ENCODE results near the gene STXBP5.

STXBP5 gene

GRCh38 chr6:147416622-147417021, 212.4 kb downstream of the STXBP5 start:
- Histone ChIP-seq H3K23ac (ENCODE audit: low read length) (no peak overlapping the region), H2BK5ac (ENCODE audit: low read depth, low read length, poor library complexity) (no peak overlapping the region), H3K79me1 (ENCODE audit: low read length) (no peaks in the 10 kb centered on the region), H4K12ac (ENCODE audit: low read depth, low read length) (no peak overlapping the region), H3K4me2 (ENCODE audit: low read length) (no peak overlapping the region), H3K27me3 (ENCODE audit: insufficient read depth, low read length) (no peaks in the 10 kb centered on the region), H2BK120ac (ENCODE audit: insufficient read depth, low read length, poor library complexity) (no peak overlapping the region), H2BK12ac (ENCODE audit: low read length) (no peak overlapping the region), H3K79me2 (ENCODE audit: control insufficient read depth, insufficient read depth, low read length, poor library complexity) (no peaks in the 10 kb centered on the region), H3K4me1 (ENCODE audit: control insufficient read depth in 1 of 2, insufficient read depth in 2 of 2, low read length in 2 of 2) (no peaks in the 10 kb centered on the region), H4K91ac (ENCODE audit: low read depth, low read length) (no peak overlapping the region), H3K14ac (ENCODE audit: low read length) (no peak overlapping the region), H3K18ac (ENCODE audit: low read length) (no peak overlapping the region), H3K36me3 (ENCODE audit: control insufficient read depth in 1 of 2, insufficient read depth in 2 of 2, low read length in 2 of 2) (no peaks in the 10 kb centered on the region), H3K9me3 (ENCODE audit: insufficient read depth, low read depth, low read length) (no peaks in the 10 kb centered on the region), H3K4me3 (ENCODE audit: low read depth, low read length) (no peak overlapping the region), H3K27ac (ENCODE audit: low read depth, low read length) (no peak overlapping the region), H2AK5ac (ENCODE audit: low read length) (no peak overlapping the region), H4K8ac (ENCODE audit: low read depth, low read length) (no peak overlapping the region), H3K4ac (ENCODE audit: low read depth, low read length) (no peak overlapping the region), H3K9ac (ENCODE audit: low read length) (no peak overlapping the region), H2AFZ (ENCODE audit: insufficient read depth, low read length, poor library complexity) (no peak overlapping the region)
- DNase-seq: no peak
- no CpG with 5 or more reads among the region's 4 CpGs for WGBS (ENCODE audit: extremely low coverage, insufficient coverage, insufficient read length)

- Histone ChIP-seq H3K4ac (ENCODE audit: low read depth, low read length) (no peak overlapping the region), H3K9ac (ENCODE audit: low read length) (no peak overlapping the region), H2BK5ac (ENCODE audit: low read depth, low read length, poor library complexity) (no peak overlapping the region), H3K14ac (ENCODE audit: low read length) (no peak overlapping the region), H2BK12ac (ENCODE audit: low read length) (no peak overlapping the region), H2AFZ (ENCODE audit: insufficient read depth, low read length, poor library complexity) (no peak overlapping the region), H4K91ac (ENCODE audit: low read depth, low read length) (no peak overlapping the region), H3K27ac (ENCODE audit: low read depth, low read length) (no peak overlapping the region), H3K27me3 (ENCODE audit: insufficient read depth, low read length) (no peaks in the 10 kb centered on the region), H3K9me3 (ENCODE audit: insufficient read depth, low read depth, low read length) (no peaks in the 10 kb centered on the region), H3K18ac (ENCODE audit: low read length) (no peak overlapping the region), H3K79me2 (ENCODE audit: control insufficient read depth, insufficient read depth, low read length, poor library complexity) (no peaks in the 10 kb centered on the region), H2AK5ac (ENCODE audit: low read length) (no peak overlapping the region), H3K4me2 (ENCODE audit: low read length) (no peak overlapping the region), H4K8ac (ENCODE audit: low read depth, low read length) (no peak overlapping the region), H3K4me1 (ENCODE audit: control insufficient read depth in 1 of 2, insufficient read depth in 2 of 2, low read length in 2 of 2) (no peaks in the 10 kb centered on the region), H3K23ac (ENCODE audit: low read length) (no peak overlapping the region), H3K4me3 (ENCODE audit: low read depth, low read length) (no peak overlapping the region), H4K12ac (ENCODE audit: low read depth, low read length) (no peak overlapping the region), H3K79me1 (ENCODE audit: low read length) (no peaks in the 10 kb centered on the region), H2BK120ac (ENCODE audit: insufficient read depth, low read length, poor library complexity) (no peak overlapping the region), H3K36me3 (ENCODE audit: control insufficient read depth in 1 of 2, insufficient read depth in 2 of 2, low read length in 2 of 2) (no peaks in the 10 kb centered on the region)
- DNase-seq: no peak
- WGBS (ENCODE audit: extremely low coverage, insufficient coverage, insufficient read length): no CpG with 5 or more reads among the region's 7 CpGs
Observed at GRCh38 chr6:147417954-147418353, 213.7 kb downstream of the STXBP5 start.

DNA sequence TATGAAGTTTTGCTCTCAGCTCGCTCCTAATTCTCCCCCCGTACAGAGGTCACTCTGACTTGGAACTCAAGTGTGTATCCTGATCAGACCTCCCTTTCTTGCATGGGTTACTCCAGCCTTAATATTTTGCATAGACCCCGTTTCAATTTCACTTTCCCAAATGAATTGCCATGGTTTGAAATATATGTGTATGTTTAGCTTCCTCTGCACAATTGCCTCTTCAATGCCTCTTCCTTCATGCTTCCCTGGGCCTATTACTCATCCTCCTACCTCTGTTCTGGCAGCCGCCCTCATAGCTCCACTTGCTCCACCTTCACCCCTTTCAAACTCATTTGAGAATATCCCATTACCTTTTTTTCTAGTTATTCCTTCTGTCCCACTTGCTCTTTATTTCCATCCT, 214.3 kb downstream of the STXBP5 start:
- no peak overlapping the region for H2BK120ac ChIP-seq (ENCODE audit: insufficient read depth, low read length, poor library complexity)
- no peaks in the 10 kb centered on the region for H3K9me3 ChIP-seq (ENCODE audit: insufficient read depth, low read depth, low read length)
- no peak overlapping the region for H3K4me2 ChIP-seq (ENCODE audit: low read length)
- no peak overlapping the region for H4K12ac ChIP-seq (ENCODE audit: low read depth, low read length)
- H3K27ac ChIP-seq (ENCODE audit: low read depth, low read length): no peak overlapping the region
- H2AFZ ChIP-seq (ENCODE audit: insufficient read depth, low read length, poor library complexity): no peak overlapping the region
- H3K18ac ChIP-seq (ENCODE audit: low read length): no peak overlapping the region
- H3K79me2 ChIP-seq (ENCODE audit: control insufficient read depth, insufficient read depth, low read length, poor library complexity): no peaks in the 10 kb centered on the region
- WGBS (ENCODE audit: extremely low coverage, insufficient coverage, insufficient read length): no CpG with 5 or more reads among the region's 4 CpGs
- H2AK5ac ChIP-seq (ENCODE audit: low read length): no peak overlapping the region
- no peak overlapping the region for H3K4me3 ChIP-seq (ENCODE audit: low read depth, low read length)
- H3K23ac ChIP-seq (ENCODE audit: low read length): no peak overlapping the region
- no peaks in the 10 kb centered on the region for H3K36me3 ChIP-seq (ENCODE audit: control insufficient read depth in 1 of 2, insufficient read depth in 2 of 2, low read length in 2 of 2)
- H3K4ac ChIP-seq (ENCODE audit: low read depth, low read length): no peak overlapping the region
- no peaks in the 10 kb centered on the region for H3K79me1 ChIP-seq (ENCODE audit: low read length)
- H3K4me1 ChIP-seq (ENCODE audit: control insufficient read depth in 1 of 2, insufficient read depth in 2 of 2, low read length in 2 of 2): no peaks in the 10 kb centered on the region
- H2BK5ac ChIP-seq (ENCODE audit: low read depth, low read length, poor library complexity): no peak overlapping the region
- no peak overlapping the region for H2BK12ac ChIP-seq (ENCODE audit: low read length)
- DNase-seq: no peak
- no peak overlapping the region for H4K8ac ChIP-seq (ENCODE audit: low read depth, low read length)
- no peak overlapping the region for H4K91ac ChIP-seq (ENCODE audit: low read depth, low read length)
- H3K27me3 ChIP-seq (ENCODE audit: insufficient read depth, low read length): no peaks in the 10 kb centered on the region
- H3K14ac ChIP-seq (ENCODE audit: low read length): no peak overlapping the region
- H3K9ac ChIP-seq (ENCODE audit: low read length): no peak overlapping the region

DNA sequence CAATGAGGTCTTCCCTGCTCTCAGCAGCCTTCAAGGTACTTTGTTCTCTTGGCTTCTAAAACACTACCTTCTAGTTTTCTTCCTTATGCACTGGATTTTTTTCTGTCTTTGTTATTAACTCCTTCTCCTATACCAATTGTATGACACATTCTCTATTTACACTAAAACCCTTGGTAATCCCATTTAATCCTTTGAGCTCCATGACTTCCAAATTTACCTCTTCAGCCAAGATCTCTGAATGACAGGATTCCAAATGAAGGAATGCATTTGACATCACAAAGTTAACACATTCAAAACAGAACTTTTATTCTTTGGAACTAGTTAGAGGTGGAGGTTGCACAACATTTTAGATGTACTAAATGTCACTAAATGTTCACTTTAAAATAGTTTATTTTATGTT, 217.7 kb downstream of the STXBP5 start:
- Histone ChIP-seq H3K79me1 (ENCODE audit: low read length) (no peaks in the 10 kb centered on the region), H3K9ac (ENCODE audit: low read length) (no peak overlapping the region), H3K36me3 (ENCODE audit: control insufficient read depth in 1 of 2, insufficient read depth in 2 of 2, low read length in 2 of 2) (no peaks in the 10 kb centered on the region), H3K14ac (ENCODE audit: low read length) (no peak overlapping the region), H3K27ac (ENCODE audit: low read depth, low read length) (no peak overlapping the region), H3K23ac (ENCODE audit: low read length) (no peak overlapping the region), H3K9me3 (ENCODE audit: insufficient read depth, low read depth, low read length) (no peaks in the 10 kb centered on the region), H3K4ac (ENCODE audit: low read depth, low read length) (no peak overlapping the region), H2BK120ac (ENCODE audit: insufficient read depth, low read length, poor library complexity) (no peak overlapping the region), H3K79me2 (ENCODE audit: control insufficient read depth, insufficient read depth, low read length, poor library complexity) (no peaks in the 10 kb centered on the region), H3K27me3 (ENCODE audit: insufficient read depth, low read length) (no peaks in the 10 kb centered on the region), H2AFZ (ENCODE audit: insufficient read depth, low read length, poor library complexity) (no peak overlapping the region), H3K4me2 (ENCODE audit: low read length) (no peak overlapping the region), H2BK12ac (ENCODE audit: low read length) (no peak overlapping the region), H4K91ac (ENCODE audit: low read depth, low read length) (no peak overlapping the region), H3K4me1 (ENCODE audit: control insufficient read depth in 1 of 2, insufficient read depth in 2 of 2, low read length in 2 of 2) (no peaks in the 10 kb centered on the region), H4K12ac (ENCODE audit: low read depth, low read length) (no peak overlapping the region), H3K18ac (ENCODE audit: low read length) (no peak overlapping the region), H2AK5ac (ENCODE audit: low read length) (no peak overlapping the region), H2BK5ac (ENCODE audit: low read depth, low read length, poor library complexity) (no peak overlapping the region), H3K4me3 (ENCODE audit: low read depth, low read length) (no peak overlapping the region), H4K8ac (ENCODE audit: low read depth, low read length) (no peak overlapping the region)
- DNase-seq: no peak

DNA sequence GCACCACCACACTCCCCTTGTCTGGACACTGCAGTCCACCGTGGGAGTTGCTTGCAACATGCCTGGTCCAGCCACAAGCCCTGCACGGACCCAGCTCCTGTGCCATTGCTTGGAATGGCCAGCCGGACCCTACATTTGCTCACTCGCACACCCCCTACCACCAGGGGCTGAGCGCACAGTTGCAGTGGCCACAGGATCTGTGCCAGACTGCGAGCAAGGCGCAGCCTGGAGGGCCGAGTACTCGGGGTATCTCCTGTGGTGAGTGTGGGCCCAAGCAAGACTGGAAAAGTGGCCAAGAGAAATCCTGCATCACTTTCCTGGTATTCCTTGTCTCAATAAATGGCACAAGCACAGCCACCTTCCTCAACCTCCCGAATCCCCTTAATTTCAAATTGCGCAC, 218.9 kb downstream of the STXBP5 start:
- Histone ChIP-seq H3K36me3 (ENCODE audit: control insufficient read depth in 1 of 2, insufficient read depth in 2 of 2, low read length in 2 of 2) (no peaks in the 10 kb centered on the region), H3K79me2 (ENCODE audit: control insufficient read depth, insufficient read depth, low read length, poor library complexity) (no peaks in the 10 kb centered on the region), H3K27me3 (ENCODE audit: insufficient read depth, low read length) (no peaks in the 10 kb centered on the region), H3K4ac (ENCODE audit: low read depth, low read length) (no peak overlapping the region), H2BK12ac (ENCODE audit: low read length) (no peak overlapping the region), H4K12ac (ENCODE audit: low read depth, low read length) (no peak overlapping the region), H3K4me3 (ENCODE audit: low read depth, low read length) (no peak overlapping the region), H3K4me2 (ENCODE audit: low read length) (no peak overlapping the region), H3K23ac (ENCODE audit: low read length) (no peak overlapping the region), H3K79me1 (ENCODE audit: low read length) (no peaks in the 10 kb centered on the region), H2AFZ (ENCODE audit: insufficient read depth, low read length, poor library complexity) (no peak overlapping the region), H3K4me1 (ENCODE audit: control insufficient read depth in 1 of 2, insufficient read depth in 2 of 2, low read length in 2 of 2) (no peaks in the 10 kb centered on the region), H2AK5ac (ENCODE audit: low read length) (no peak overlapping the region), H3K14ac (ENCODE audit: low read length) (no peak overlapping the region), H3K9ac (ENCODE audit: low read length) (no peak overlapping the region), H3K27ac (ENCODE audit: low read depth, low read length) (no peak overlapping the region), H3K9me3 (ENCODE audit: insufficient read depth, low read depth, low read length) (no peaks in the 10 kb centered on the region), H2BK5ac (ENCODE audit: low read depth, low read length, poor library complexity) (no peak overlapping the region), H3K18ac (ENCODE audit: low read length) (no peak overlapping the region), H4K8ac (ENCODE audit: low read depth, low read length) (no peak overlapping the region), H4K91ac (ENCODE audit: low read depth, low read length) (no peak overlapping the region), H2BK120ac (ENCODE audit: insufficient read depth, low read length, poor library complexity) (no peak overlapping the region)
- no CpG with 5 or more reads among the region's 11 CpGs for WGBS (ENCODE audit: extremely low coverage, insufficient coverage, insufficient read length)
- DNase-seq: no peak
